ENCODE results near the gene SLC38A6. TPM values are rescaled to one million over a fixed set of nuclear protein-coding genes. Genes with fewer than 3 reads are reported as not detected.
A peak's percentile ranks its signal among the peaks of the same experiment; 100 is the strongest.

Gene SLC38A6
- polyA plus RNA-seq, 1 experiment: 57.3 TPM

- Histone ChIP-seq H3K27ac (ENCODE audit: low read depth, low read length) (peak overlapping the region; percentile 99), H3K9me3 (ENCODE audit: control insufficient read depth, insufficient read depth, low read length) (peaks cover 10% of the 10 kb centered on the region), H3K4me3 (ENCODE audit: low read depth, low read length) (no peak overlapping the region), H3K27me3 (ENCODE audit: control insufficient read depth, insufficient read depth, low read length) (no peaks in the 10 kb centered on the region)
- POLR2A ChIA-PET: no interaction called here
- no peak for TF ChIP-seq CTCF (IDR thresholded peaks at IDR 0.05; ENCODE audit: low read depth, low read length)
- DNase-seq (ENCODE audit: low read depth, low spot score): no peak
- CTCF ChIA-PET: no interaction called here
Measured at GRCh38 chr14:61101803-61102548, 120.9 kb downstream of the SLC38A6 start.

Small RNAs within 50 kb of the gene (small RNA-seq; reads per million reads assigned to genes)
- not detected for gene RNU6-398P (ENCODE audit: insufficient read length, low read depth)

Other genes with a start within 250 kb of the SLC38A6 start
- gene MNAT1, start 246.5 kb upstream of the SLC38A6 start, polyA plus RNA-seq (2011; rRNA removed): 58.8 and 69.3 TPM in 2 replicates
- gene TRMT5, start 166 bp upstream of the SLC38A6 start, polyA plus RNA-seq (2011; rRNA removed): 9.4 and 12.9 TPM in 2 replicates